ENCODE measurements around the gene CHCHD4.

DNA sequence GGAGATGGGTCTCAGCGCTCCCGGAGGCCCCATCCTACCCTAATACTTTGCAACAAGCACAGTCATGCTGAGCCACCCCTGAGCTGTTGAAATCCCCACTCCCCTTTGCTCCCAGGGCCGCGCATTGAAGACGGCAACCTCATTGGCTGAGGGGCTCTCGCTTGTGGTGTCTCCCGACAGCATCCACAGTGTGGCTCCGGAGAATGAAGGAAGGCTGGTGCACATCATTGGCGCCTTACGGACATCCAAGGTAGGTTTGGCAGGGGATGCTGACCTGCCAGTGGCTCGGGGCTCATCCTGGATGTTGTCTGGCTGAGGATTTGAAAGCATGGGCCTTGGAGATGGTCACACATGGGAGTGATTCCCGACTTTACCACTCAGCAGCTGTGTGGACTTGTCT is 6.0 kb upstream of the CHCHD4 start:
- TF ChIP-seq POLR2A (IDR thresholded peaks at IDR 0.05) = no peak
- TF ChIP-seq, protein P1, sequence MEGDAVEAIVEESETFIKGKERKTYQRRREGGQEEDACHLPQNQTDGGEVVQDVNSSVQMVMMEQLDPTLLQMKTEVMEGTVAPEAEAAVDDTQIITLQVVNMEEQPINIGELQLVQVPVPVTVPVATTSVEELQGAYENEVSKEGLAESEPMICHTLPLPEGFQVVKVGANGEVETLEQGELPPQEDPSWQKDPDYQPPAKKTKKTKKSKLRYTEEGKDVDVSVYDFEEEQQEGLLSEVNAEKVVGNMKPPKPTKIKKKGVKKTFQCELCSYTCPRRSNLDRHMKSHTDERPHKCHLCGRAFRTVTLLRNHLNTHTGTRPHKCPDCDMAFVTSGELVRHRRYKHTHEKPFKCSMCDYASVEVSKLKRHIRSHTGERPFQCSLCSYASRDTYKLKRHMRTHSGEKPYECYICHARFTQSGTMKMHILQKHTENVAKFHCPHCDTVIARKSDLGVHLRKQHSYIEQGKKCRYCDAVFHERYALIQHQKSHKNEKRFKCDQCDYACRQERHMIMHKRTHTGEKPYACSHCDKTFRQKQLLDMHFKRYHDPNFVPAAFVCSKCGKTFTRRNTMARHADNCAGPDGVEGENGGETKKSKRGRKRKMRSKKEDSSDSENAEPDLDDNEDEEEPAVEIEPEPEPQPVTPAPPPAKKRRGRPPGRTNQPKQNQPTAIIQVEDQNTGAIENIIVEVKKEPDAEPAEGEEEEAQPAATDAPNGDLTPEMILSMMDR (IDR thresholded peaks at IDR 0.05) = no peak

Data from right lobe of liver (tissue), 4 donors.